ENCODE results near the gene GPC5. TPM values are rescaled to one million over a fixed set of nuclear protein-coding genes. Genes with fewer than 3 reads are reported as not detected.

GPC5 gene
- total RNA-seq, 1 experiment from 2014 or later, result 0.15 TPM

DNA sequence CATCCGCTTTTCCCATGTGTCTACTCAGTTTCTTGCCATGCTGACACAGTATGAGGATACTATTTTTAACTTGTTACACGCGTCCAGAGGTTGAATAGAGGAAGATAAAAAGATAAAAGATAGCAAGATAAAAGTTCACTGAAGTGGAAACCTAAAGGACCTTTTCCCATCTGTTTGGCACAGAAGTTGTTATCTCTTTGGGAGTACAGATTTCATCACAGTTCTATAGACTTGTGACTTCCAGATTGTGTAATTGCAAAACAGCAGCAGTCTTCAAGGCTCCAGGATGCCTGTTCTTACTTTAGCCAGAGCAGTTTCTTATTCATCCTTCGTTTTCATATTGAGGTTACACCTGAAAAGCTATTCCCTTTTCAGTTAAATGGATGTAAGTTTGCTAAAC lies 369.2 kb downstream of the GPC5 start:
- Mint-ChIP-seq H3K27ac (no peak overlapping the region), H3K4me3 (no peak overlapping the region), H3K36me3 (ENCODE audit: insufficient read depth in 1 of 3, low read depth in 3 of 3) (peaks cover 0 to 5% (median 0%) of the 10 kb centered on the region in 3 experiments; a peak in 2 of 7 replicates), H3K4me1 (peaks cover 0 to 3% of the 10 kb centered on the region in 2 experiments; a peak in 1 of 4 replicates), H3K27me3 (ENCODE audit: low read depth) (no peaks in the 10 kb centered on the region), H3K9me3 (no peaks in the 10 kb centered on the region)
- Histone ChIP-seq H2BK12ac (ENCODE audit: insufficient read length, low read depth, low read length) (no peak overlapping the region), H4K91ac (ENCODE audit: insufficient read length, low read depth, low read length) (no peak overlapping the region), H2AFZ (ENCODE audit: low read length) (no peak overlapping the region), H3K27ac (ENCODE audit: insufficient read length, low read depth, low read length) (no peak overlapping the region), H2BK20ac (ENCODE audit: low read depth, low read length, poor library complexity, severe bottlenecking) (no peak overlapping the region), H3K9ac (ENCODE audit: extremely low read depth, insufficient read length, low read length) (no peak overlapping the region), H3K27me3 (ENCODE audit: insufficient read depth, low read length) (no peaks in the 10 kb centered on the region), H3K79me2 (ENCODE audit: insufficient read depth, low read length) (no peaks in the 10 kb centered on the region), H3K4me2 (ENCODE audit: insufficient read depth, insufficient read length, low read length) (no peak overlapping the region), H2AK5ac (ENCODE audit: insufficient read length, low read length) (no peak overlapping the region), H2BK15ac (ENCODE audit: low read depth, low read length) (no peak overlapping the region), H2BK5ac (ENCODE audit: insufficient read length, low read length) (no peak overlapping the region), H3K18ac (ENCODE audit: insufficient read length, low read depth, low read length) (no peak overlapping the region), H3K4me1 (ENCODE audit: insufficient read depth, low read length) (peaks cover 2% of the 10 kb centered on the region), H4K8ac (replicated peaks; ENCODE audit: insufficient read length, low read depth, low read length) (no peak overlapping the region), H4K5ac (ENCODE audit: insufficient read length, low read depth, low read length) (no peak overlapping the region), H3K9me3 (ENCODE audit: control insufficient read depth, low read depth, low read length) (no peaks in the 10 kb centered on the region), H3K56ac (ENCODE audit: insufficient read length, low read depth, low read length) (no peak overlapping the region), H3K14ac (ENCODE audit: insufficient read depth, low read length) (no peak overlapping the region), H3K23me2 (ENCODE audit: insufficient read length, low read depth, low read length, poor library complexity, severe bottlenecking) (no peaks in the 10 kb centered on the region), H2BK120ac (ENCODE audit: low read depth, low read length, poor library complexity, severe bottlenecking) (no peak overlapping the region), H3K4ac (ENCODE audit: low read depth, low read length) (no peak overlapping the region), H3K79me1 (ENCODE audit: insufficient read depth, low read depth, low read length, poor library complexity, severe bottlenecking) (no peaks in the 10 kb centered on the region), H3K23ac (ENCODE audit: insufficient read length, low read depth, low read length) (no peak overlapping the region), H4K20me1 (ENCODE audit: control insufficient read depth, insufficient read depth, insufficient read length) (no peaks in the 10 kb centered on the region), H3T11ph (ENCODE audit: low read length) (no peak overlapping the region)
- WGBS (ENCODE audit: extremely low coverage, insufficient read length, low lambda C conversion rate), result no CpG with 5 or more reads among the region's 4 CpGs
- no peak for TF ChIP-seq CTCF (conservative IDR thresholded peaks at IDR 0.05)
- DNase-seq, result no peak

Data from H9 (cell line).